ENCODE data around the gene SLC49A4.
A peak's percentile ranks its signal among the peaks of the same experiment; 100 is the strongest.

The SLC49A4 gene

DNA sequence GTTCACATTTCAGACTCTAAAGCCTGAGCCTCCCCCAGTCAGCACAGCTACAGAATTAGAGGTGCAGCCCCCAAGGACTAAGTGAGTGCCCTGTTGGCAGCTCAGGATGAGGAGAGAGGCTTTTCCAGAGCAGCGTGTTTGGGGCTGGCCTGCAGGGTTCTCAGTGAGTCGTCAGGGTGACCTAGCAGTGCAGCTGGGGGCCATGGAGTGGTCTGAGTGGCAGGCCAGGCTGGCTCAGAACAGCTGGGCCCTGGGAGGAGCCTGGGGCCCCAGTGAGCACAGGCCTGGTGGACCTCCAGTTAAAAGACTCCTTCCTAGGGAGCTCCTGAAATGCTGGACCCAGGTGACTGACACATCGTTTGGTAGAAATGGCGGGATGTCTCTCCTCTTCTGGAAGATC, 108.3 kb downstream of the SLC49A4 start:
- no peak overlapping the region for H3K56ac ChIP-seq (ENCODE audit: low read length)
- no peak overlapping the region for H3K4me2 ChIP-seq (ENCODE audit: low read length)
- H3K18ac ChIP-seq (ENCODE audit: low read length), result no peak overlapping the region
- H3K79me1 ChIP-seq (ENCODE audit: low read length), result no peaks in the 10 kb centered on the region
- H3K4me1 ChIP-seq (ENCODE audit: control insufficient read depth, low read depth, low read length), result no peaks in the 10 kb centered on the region
- peak; percentile 39 for DNase-seq
- no peak overlapping the region for H2BK120ac ChIP-seq (ENCODE audit: low read depth, low read length)
- H2BK5ac ChIP-seq (ENCODE audit: low read length), result no peak overlapping the region
- H4K8ac ChIP-seq (ENCODE audit: low read depth, low read length), result no peak overlapping the region
- H3K4me3 ChIP-seq (ENCODE audit: low read length), result no peak overlapping the region
- no peak overlapping the region for H2AK5ac ChIP-seq (ENCODE audit: low read length)
- no peaks in the 10 kb centered on the region for H3K36me3 ChIP-seq (ENCODE audit: control insufficient read depth, insufficient read depth, low read length)
- H3K9ac ChIP-seq (ENCODE audit: low read length), result no peak overlapping the region
- no peaks in the 10 kb centered on the region for H3K79me2 ChIP-seq (ENCODE audit: control insufficient read depth, insufficient read depth, low read length)
- no peak overlapping the region for H3K23ac ChIP-seq (ENCODE audit: low read length)
- H3K27ac ChIP-seq (ENCODE audit: low read depth, low read length), result no peak overlapping the region
- no peaks in the 10 kb centered on the region for H3K27me3 ChIP-seq (ENCODE audit: insufficient read depth, low read length, poor library complexity)
- no peak overlapping the region for H3K4ac ChIP-seq (ENCODE audit: low read depth, low read length)
- no CpG with 5 or more reads among the region's 4 CpGs for WGBS (ENCODE audit: extremely low coverage, insufficient coverage, low lambda C conversion rate)
- no peak overlapping the region for H4K5ac ChIP-seq (ENCODE audit: low read length)
- no peak overlapping the region for H2BK15ac ChIP-seq (replicated peaks; ENCODE audit: low read depth)

DNA sequence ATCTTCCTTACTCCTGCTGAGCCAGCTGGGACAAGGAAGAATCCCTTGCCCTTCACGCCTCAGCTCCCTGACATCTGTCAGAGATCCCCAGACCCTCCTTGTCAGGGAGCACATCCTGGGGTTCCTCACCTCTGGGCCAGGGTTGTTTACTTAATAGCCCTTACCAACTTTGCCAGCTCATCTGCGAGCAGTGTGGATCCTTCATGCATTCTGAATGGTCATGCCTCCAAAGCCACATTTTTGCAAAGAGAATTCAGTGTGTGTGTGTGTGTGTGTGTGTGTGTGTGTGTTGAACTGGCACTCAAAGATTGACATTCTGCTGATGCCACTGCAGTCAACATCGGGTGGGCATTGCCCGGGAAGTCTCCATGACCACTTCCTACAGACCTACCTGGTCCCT, 112.6 kb downstream of the SLC49A4 start:
- WGBS (ENCODE audit: extremely low coverage, insufficient coverage, low lambda C conversion rate), result no CpG with 5 or more reads among the region's 4 CpGs
- Histone ChIP-seq H3K27ac (ENCODE audit: low read depth, low read length) (no peak overlapping the region), H3K23ac (ENCODE audit: low read length) (no peak overlapping the region), H3K56ac (ENCODE audit: low read length) (no peak overlapping the region), H4K5ac (ENCODE audit: low read length) (no peak overlapping the region), H3K4ac (ENCODE audit: low read depth, low read length) (no peak overlapping the region), H3K79me2 (ENCODE audit: control insufficient read depth, insufficient read depth, low read length) (no peaks in the 10 kb centered on the region), H2BK120ac (ENCODE audit: low read depth, low read length) (no peak overlapping the region), H2AK5ac (ENCODE audit: low read length) (no peak overlapping the region), H3K4me2 (ENCODE audit: low read length) (no peak overlapping the region), H3K79me1 (ENCODE audit: low read length) (no peaks in the 10 kb centered on the region), H2BK15ac (replicated peaks; ENCODE audit: low read depth) (no peak overlapping the region), H3K18ac (ENCODE audit: low read length) (no peak overlapping the region), H3K4me1 (ENCODE audit: control insufficient read depth, low read depth, low read length) (no peaks in the 10 kb centered on the region), H3K36me3 (ENCODE audit: control insufficient read depth, insufficient read depth, low read length) (no peaks in the 10 kb centered on the region), H4K8ac (ENCODE audit: low read depth, low read length) (no peak overlapping the region), H3K4me3 (ENCODE audit: low read length) (no peak overlapping the region), H2BK5ac (ENCODE audit: low read length) (no peak overlapping the region), H3K27me3 (ENCODE audit: insufficient read depth, low read length, poor library complexity) (no peaks in the 10 kb centered on the region), H3K9ac (ENCODE audit: low read length) (no peak overlapping the region)
- no peak for DNase-seq

DNA sequence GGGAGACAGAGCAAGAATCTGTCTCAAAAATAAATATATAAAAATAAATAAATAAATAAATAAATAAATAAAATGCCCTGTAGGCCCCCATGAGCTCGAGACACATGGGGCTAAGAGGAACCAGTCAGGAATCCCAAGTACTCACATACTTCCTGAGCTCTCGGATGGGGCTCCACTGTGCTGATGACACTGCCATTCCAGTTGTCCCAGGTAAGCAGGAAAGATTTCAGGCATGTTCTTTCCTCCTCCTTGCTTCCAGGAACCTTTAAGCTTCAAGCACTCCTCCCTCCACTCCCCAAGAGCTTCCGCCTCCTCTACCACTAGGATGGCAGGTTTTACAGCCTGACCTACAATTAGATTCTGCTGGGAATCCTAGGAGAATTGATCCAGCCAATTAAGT, 113.4 kb downstream of the SLC49A4 start:
- no peak overlapping the region for H3K18ac ChIP-seq (ENCODE audit: low read length)
- no peak overlapping the region for H2BK5ac ChIP-seq (ENCODE audit: low read length)
- H3K36me3 ChIP-seq (ENCODE audit: control insufficient read depth, insufficient read depth, low read length), result no peaks in the 10 kb centered on the region
- no peak overlapping the region for H3K56ac ChIP-seq (ENCODE audit: low read length)
- no peak overlapping the region for H3K4me3 ChIP-seq (ENCODE audit: low read length)
- H3K27ac ChIP-seq (ENCODE audit: low read depth, low read length), result no peak overlapping the region
- no peak overlapping the region for H4K8ac ChIP-seq (ENCODE audit: low read depth, low read length)
- H3K9ac ChIP-seq (ENCODE audit: low read length), result no peak overlapping the region
- H3K27me3 ChIP-seq (ENCODE audit: insufficient read depth, low read length, poor library complexity), result no peaks in the 10 kb centered on the region
- no peak overlapping the region for H2AK5ac ChIP-seq (ENCODE audit: low read length)
- no peaks in the 10 kb centered on the region for H3K79me1 ChIP-seq (ENCODE audit: low read length)
- no peak overlapping the region for H2BK15ac ChIP-seq (replicated peaks; ENCODE audit: low read depth)
- no CpG with 5 or more reads among the region's 3 CpGs for WGBS (ENCODE audit: extremely low coverage, insufficient coverage, low lambda C conversion rate)
- no peak overlapping the region for H4K5ac ChIP-seq (ENCODE audit: low read length)
- no peaks in the 10 kb centered on the region for H3K4me1 ChIP-seq (ENCODE audit: control insufficient read depth, low read depth, low read length)
- no peak overlapping the region for H3K4me2 ChIP-seq (ENCODE audit: low read length)
- no peak overlapping the region for H3K23ac ChIP-seq (ENCODE audit: low read length)
- no peaks in the 10 kb centered on the region for H3K79me2 ChIP-seq (ENCODE audit: control insufficient read depth, insufficient read depth, low read length)
- peak; percentile 67 for DNase-seq
- H2BK120ac ChIP-seq (ENCODE audit: low read depth, low read length), result no peak overlapping the region
- no peak overlapping the region for H3K4ac ChIP-seq (ENCODE audit: low read depth, low read length)

DNA sequence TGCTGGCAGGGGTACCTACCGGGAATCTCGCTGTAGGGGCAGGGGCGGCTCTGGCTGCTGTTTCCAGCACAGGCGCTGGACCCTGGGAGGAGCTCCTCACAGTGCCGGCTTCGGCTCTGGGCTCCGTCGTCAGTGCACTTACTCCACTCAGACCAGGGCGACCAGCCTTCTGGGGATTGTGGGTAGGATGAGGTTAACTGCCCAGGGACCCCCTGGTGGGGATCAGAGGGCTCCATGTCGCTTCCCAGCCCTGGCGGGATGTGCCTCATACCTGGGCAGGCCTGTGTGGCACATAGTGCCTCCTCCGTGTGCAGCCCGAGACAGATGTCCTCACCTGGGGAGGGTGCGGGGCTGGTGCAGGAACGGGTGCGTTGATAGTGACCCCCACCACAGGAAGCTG, 117.0 kb downstream of the SLC49A4 start:
- Histone ChIP-seq H3K79me1 (ENCODE audit: low read length) (no peaks in the 10 kb centered on the region), H3K9ac (ENCODE audit: low read length) (no peak overlapping the region), H3K56ac (ENCODE audit: low read length) (no peak overlapping the region), H3K4me1 (ENCODE audit: control insufficient read depth, low read depth, low read length) (no peaks in the 10 kb centered on the region), H2AK5ac (ENCODE audit: low read length) (no peak overlapping the region), H4K8ac (ENCODE audit: low read depth, low read length) (no peak overlapping the region), H3K4me2 (ENCODE audit: low read length) (no peak overlapping the region), H2BK15ac (replicated peaks; ENCODE audit: low read depth) (no peak overlapping the region), H4K5ac (ENCODE audit: low read length) (no peak overlapping the region), H3K79me2 (ENCODE audit: control insufficient read depth, insufficient read depth, low read length) (no peaks in the 10 kb centered on the region), H3K23ac (ENCODE audit: low read length) (no peak overlapping the region), H3K27ac (ENCODE audit: low read depth, low read length) (no peak overlapping the region), H3K4ac (ENCODE audit: low read depth, low read length) (no peak overlapping the region), H2BK120ac (ENCODE audit: low read depth, low read length) (no peak overlapping the region), H2BK5ac (ENCODE audit: low read length) (no peak overlapping the region), H3K18ac (ENCODE audit: low read length) (no peak overlapping the region), H3K4me3 (ENCODE audit: low read length) (no peak overlapping the region), H3K36me3 (ENCODE audit: control insufficient read depth, insufficient read depth, low read length) (no peaks in the 10 kb centered on the region), H3K27me3 (ENCODE audit: insufficient read depth, low read length, poor library complexity) (no peaks in the 10 kb centered on the region)
- no peak for DNase-seq
- no CpG with 5 or more reads among the region's 16 CpGs for WGBS (ENCODE audit: extremely low coverage, insufficient coverage, low lambda C conversion rate)

DNA sequence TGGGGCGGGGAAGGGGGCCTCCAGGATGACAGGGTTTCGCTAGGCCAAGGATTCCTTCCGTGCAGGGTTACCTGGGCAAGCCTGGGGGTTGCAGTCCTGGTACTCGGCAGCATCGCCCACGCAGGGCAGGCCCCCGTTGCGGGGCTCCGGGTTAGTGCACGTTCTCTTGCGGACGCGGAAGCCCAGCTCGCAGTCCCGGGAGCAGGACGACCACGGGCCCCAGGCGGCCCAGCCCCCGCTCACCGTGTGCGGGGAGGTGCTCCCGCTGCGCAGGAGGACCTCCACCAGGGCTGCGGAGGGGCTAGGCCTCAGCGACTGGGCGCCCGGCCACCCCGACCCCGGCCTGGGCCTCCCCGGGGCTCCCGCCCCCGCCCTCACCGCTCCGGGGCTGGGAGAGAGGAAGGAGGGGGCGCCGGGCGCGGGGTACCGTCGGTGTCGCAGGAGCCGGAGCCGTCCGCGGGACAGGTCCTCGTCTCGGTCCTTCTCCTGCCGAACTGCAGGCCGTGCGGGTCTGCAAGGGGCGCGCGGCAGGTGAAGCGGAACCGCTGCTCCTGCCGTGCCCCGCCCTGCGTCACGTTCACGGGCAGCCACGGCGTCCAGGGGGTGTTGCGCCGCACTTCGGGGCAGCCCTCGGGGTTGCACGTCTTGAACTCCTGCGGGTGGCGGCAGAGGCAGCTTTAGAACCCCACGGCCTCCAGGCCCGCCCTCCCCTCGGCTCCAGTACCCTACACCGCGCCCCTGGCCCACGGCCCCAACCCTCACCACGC, 118.1 kb downstream of the SLC49A4 start:
- H3K9ac ChIP-seq (ENCODE audit: low read length), result no peak overlapping the region
- no peaks in the 10 kb centered on the region for H3K79me2 ChIP-seq (ENCODE audit: control insufficient read depth, insufficient read depth, low read length)
- H2AK5ac ChIP-seq (ENCODE audit: low read length), result no peak overlapping the region
- no peak for DNase-seq
- no peaks in the 10 kb centered on the region for H3K4me1 ChIP-seq (ENCODE audit: control insufficient read depth, low read depth, low read length)
- no peak overlapping the region for H3K4me2 ChIP-seq (ENCODE audit: low read length)
- no peak overlapping the region for H4K5ac ChIP-seq (ENCODE audit: low read length)
- no peaks in the 10 kb centered on the region for H3K36me3 ChIP-seq (ENCODE audit: control insufficient read depth, insufficient read depth, low read length)
- no peak overlapping the region for H3K4ac ChIP-seq (ENCODE audit: low read depth, low read length)
- WGBS (ENCODE audit: extremely low coverage, insufficient coverage, low lambda C conversion rate), result no CpG with 5 or more reads among the region's 76 CpGs
- H4K8ac ChIP-seq (ENCODE audit: low read depth, low read length), result no peak overlapping the region
- no peak overlapping the region for H3K4me3 ChIP-seq (ENCODE audit: low read length)
- H3K18ac ChIP-seq (ENCODE audit: low read length), result no peak overlapping the region
- no peak overlapping the region for H3K27ac ChIP-seq (ENCODE audit: low read depth, low read length)
- H2BK15ac ChIP-seq (replicated peaks; ENCODE audit: low read depth), result no peak overlapping the region
- H3K27me3 ChIP-seq (ENCODE audit: insufficient read depth, low read length, poor library complexity), result no peaks in the 10 kb centered on the region
- H2BK120ac ChIP-seq (ENCODE audit: low read depth, low read length), result no peak overlapping the region
- H3K56ac ChIP-seq (ENCODE audit: low read length), result no peak overlapping the region
- no peak overlapping the region for H3K23ac ChIP-seq (ENCODE audit: low read length)
- H3K79me1 ChIP-seq (ENCODE audit: low read length), result no peaks in the 10 kb centered on the region
- no peak overlapping the region for H2BK5ac ChIP-seq (ENCODE audit: low read length)

DNA sequence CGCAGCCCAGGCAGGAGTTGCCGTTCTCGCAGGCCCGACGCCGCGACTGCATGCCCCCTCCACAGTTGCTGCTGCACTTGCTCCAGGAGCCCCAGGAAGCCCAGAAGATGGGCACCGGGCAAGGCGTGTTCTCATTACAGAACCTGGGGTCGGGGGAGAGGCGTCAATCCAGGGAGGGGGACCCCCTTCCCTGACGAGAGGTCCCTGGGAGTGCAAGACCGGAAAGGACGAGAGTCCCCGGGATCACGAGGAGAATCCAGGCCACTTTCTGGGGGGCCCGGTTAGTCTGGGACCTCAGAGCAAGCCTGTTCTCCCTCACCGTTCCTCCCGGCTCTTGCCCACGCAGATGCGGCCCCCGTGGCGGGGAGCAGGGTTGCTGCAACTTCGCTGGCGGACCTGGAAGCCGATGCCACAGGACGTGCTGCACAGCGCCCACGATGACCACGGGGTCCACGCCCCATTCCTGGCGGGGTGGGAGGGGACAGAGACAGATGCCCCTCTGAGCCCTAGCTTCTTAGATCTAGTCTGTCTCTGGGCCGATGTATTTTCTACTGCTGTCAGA, 118.8 kb downstream of the SLC49A4 start:
- no peak for DNase-seq
- Histone ChIP-seq H2BK5ac (ENCODE audit: low read length) (no peak overlapping the region), H3K79me1 (ENCODE audit: low read length) (no peaks in the 10 kb centered on the region), H3K79me2 (ENCODE audit: control insufficient read depth, insufficient read depth, low read length) (no peaks in the 10 kb centered on the region), H3K27me3 (ENCODE audit: insufficient read depth, low read length, poor library complexity) (no peaks in the 10 kb centered on the region), H2AK5ac (ENCODE audit: low read length) (no peak overlapping the region), H3K9ac (ENCODE audit: low read length) (no peak overlapping the region), H3K4me3 (ENCODE audit: low read length) (no peak overlapping the region), H3K4me1 (ENCODE audit: control insufficient read depth, low read depth, low read length) (no peaks in the 10 kb centered on the region), H3K4ac (ENCODE audit: low read depth, low read length) (no peak overlapping the region), H3K27ac (ENCODE audit: low read depth, low read length) (no peak overlapping the region), H4K8ac (ENCODE audit: low read depth, low read length) (no peak overlapping the region), H3K56ac (ENCODE audit: low read length) (no peak overlapping the region), H2BK15ac (replicated peaks; ENCODE audit: low read depth) (no peak overlapping the region), H4K5ac (ENCODE audit: low read length) (no peak overlapping the region), H3K23ac (ENCODE audit: low read length) (no peak overlapping the region), H3K36me3 (ENCODE audit: control insufficient read depth, insufficient read depth, low read length) (no peaks in the 10 kb centered on the region), H3K18ac (ENCODE audit: low read length) (no peak overlapping the region), H3K4me2 (ENCODE audit: low read length) (no peak overlapping the region), H2BK120ac (ENCODE audit: low read depth, low read length) (no peak overlapping the region)
- no CpG with 5 or more reads among the region's 33 CpGs for WGBS (ENCODE audit: extremely low coverage, insufficient coverage, low lambda C conversion rate)

All from mesendoderm (in vitro differentiated cells).